Measurements from ENCODE around the gene HELZ2. TPM values are rescaled to one million over a fixed set of nuclear protein-coding genes. Genes with fewer than 3 reads are reported as not detected.

Gene HELZ2
- total RNA-seq, 1 experiment from 2014 or later: 135 TPM

DNA sequence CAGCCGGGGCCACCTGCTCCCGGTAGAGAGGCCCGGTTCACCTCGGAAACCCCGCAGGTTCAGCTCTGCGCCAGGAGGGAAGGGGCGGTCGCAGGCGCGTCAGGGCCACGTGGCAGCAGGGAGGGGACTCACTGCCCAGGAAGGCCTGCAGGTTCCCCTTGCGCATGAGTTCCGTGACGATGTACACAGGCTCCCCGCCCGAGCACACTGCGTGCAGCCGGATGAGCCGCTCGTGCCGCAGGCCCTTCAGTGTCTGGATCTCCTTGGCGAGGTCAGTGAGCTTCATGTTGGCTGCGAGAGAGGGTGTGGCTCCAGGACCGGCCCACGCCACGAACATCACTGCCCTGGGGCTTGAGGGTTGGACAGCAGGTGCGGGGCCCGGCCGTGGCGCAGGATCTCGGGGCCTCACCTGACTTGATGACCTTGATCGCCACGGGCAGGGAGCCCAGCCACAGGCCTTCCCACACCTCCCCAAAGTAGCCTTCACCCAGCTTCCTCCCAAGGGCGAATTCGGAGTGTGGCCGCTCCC, 31.9 kb downstream of the HELZ2 start:
- no TSS peak for BruUV-seq (replicated peaks)
- TF ChIP-seq, protein P1, sequence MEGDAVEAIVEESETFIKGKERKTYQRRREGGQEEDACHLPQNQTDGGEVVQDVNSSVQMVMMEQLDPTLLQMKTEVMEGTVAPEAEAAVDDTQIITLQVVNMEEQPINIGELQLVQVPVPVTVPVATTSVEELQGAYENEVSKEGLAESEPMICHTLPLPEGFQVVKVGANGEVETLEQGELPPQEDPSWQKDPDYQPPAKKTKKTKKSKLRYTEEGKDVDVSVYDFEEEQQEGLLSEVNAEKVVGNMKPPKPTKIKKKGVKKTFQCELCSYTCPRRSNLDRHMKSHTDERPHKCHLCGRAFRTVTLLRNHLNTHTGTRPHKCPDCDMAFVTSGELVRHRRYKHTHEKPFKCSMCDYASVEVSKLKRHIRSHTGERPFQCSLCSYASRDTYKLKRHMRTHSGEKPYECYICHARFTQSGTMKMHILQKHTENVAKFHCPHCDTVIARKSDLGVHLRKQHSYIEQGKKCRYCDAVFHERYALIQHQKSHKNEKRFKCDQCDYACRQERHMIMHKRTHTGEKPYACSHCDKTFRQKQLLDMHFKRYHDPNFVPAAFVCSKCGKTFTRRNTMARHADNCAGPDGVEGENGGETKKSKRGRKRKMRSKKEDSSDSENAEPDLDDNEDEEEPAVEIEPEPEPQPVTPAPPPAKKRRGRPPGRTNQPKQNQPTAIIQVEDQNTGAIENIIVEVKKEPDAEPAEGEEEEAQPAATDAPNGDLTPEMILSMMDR (IDR thresholded peaks at IDR 0.05; ENCODE audit: unreplicated experiment): no peak
- CTCF ChIA-PET: interaction anchor here (0.7 kb wide), 1 partner anchor 178 kb away, joined by 4 read pairs; no protein-coding TSS in a partner anchor
- H3K27ac Mint-ChIP-seq (ENCODE audit: unreplicated experiment): no peak overlapping the region
- H3K9me3 Mint-ChIP-seq (ENCODE audit: low read depth, unreplicated experiment): no peaks in the 10 kb centered on the region
- H3K4me1 Mint-ChIP-seq (ENCODE audit: low read depth, unreplicated experiment): peaks cover 49% of the 10 kb centered on the region
- peaks cover 27% of the 10 kb centered on the region for H3K36me3 Mint-ChIP-seq (ENCODE audit: insufficient read depth, unreplicated experiment)
- H3K4me3 Mint-ChIP-seq (ENCODE audit: low read depth, unreplicated experiment): no peak overlapping the region
- no peak for DNase-seq
- intact Hi-C loops (cut with micrococcal nuclease; ENCODE audit: unreplicated experiment): no loop called here
- peaks cover 14% of the 10 kb centered on the region for H3K27me3 Mint-ChIP-seq (ENCODE audit: unreplicated experiment)

DNA sequence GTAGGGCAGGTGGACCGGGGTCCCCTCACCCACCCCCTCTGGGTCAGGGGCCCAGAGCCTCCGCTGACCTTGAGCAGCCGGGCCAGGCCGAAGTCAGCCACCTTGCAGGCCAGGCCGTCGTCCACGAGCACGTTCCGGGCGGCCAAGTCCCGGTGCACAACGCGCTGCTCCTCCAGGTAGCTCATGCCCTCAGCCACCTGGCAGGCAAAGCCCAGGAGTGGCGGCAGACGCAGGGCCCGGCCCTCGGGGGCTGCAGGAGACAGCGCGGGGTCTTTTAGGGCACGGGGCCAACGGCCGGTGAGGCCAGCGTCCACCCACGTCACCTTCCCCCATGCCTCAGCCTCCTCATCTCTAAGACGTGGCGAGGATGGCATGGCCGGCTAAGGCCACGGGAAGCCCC, 32.7 kb downstream of the HELZ2 start:
- DNase-seq: no peak
- CTCF ChIA-PET: no interaction called here
- Mint-ChIP-seq H3K9me3 (ENCODE audit: low read depth, unreplicated experiment) (no peaks in the 10 kb centered on the region), H3K4me3 (ENCODE audit: low read depth, unreplicated experiment) (no peak overlapping the region), H3K27ac (ENCODE audit: unreplicated experiment) (no peak overlapping the region), H3K27me3 (ENCODE audit: unreplicated experiment) (peaks cover 14% of the 10 kb centered on the region), H3K4me1 (ENCODE audit: low read depth, unreplicated experiment) (peaks cover 56% of the 10 kb centered on the region), H3K36me3 (ENCODE audit: insufficient read depth, unreplicated experiment) (peaks cover 35% of the 10 kb centered on the region)
- no TSS peak for BruUV-seq (replicated peaks)
- intact Hi-C loops (cut with micrococcal nuclease; ENCODE audit: unreplicated experiment): no loop called here
- TF ChIP-seq, protein P1 (IDR thresholded peaks at IDR 0.05; ENCODE audit: unreplicated experiment): no peak

DNA sequence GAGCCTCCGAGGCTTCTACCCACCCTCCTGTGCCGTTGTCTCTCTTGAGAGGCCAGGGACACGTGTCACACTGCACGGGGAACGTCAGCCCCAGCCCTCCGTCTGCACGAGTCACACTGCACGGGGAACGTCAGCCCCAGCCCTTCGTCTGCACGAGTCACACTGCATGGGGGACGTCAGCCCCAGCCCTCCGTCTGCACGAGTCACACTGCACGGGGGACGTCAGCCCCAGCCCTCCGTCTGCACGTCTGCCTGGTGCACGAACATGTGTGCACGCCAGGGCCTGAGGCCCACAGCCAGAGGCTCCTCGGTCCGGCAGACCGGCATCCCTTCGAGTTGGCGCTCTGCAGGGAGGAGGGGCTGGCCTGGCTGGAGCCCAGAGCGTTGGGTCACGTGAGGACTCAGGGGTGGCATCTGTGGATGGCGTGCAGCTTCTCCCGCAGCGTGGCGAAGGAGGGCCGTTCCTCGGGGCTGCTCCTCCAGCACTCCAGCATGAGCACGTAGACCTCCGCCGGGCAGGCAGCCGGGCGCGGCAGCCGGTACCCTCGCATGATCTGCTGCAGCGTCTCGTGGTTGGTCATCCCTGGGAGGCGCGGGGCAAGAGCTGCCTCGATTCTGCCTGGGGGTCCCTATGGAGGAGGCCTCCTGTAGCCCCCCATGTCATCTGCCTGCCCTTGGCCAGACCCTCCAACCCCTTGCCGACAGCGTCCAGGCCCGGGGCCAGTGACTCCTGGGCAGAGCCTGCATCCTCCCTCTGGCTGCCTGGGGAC, 33.4 kb downstream of the HELZ2 start:
- Mint-ChIP-seq H3K9me3 (ENCODE audit: low read depth, unreplicated experiment) (no peaks in the 10 kb centered on the region), H3K36me3 (ENCODE audit: insufficient read depth, unreplicated experiment) (peaks cover 38% of the 10 kb centered on the region), H3K4me1 (ENCODE audit: low read depth, unreplicated experiment) (peaks cover 59% of the 10 kb centered on the region), H3K4me3 (ENCODE audit: low read depth, unreplicated experiment) (no peak overlapping the region), H3K27me3 (ENCODE audit: unreplicated experiment) (peaks cover 14% of the 10 kb centered on the region), H3K27ac (ENCODE audit: unreplicated experiment) (no peak overlapping the region)
- CTCF ChIA-PET: no interaction called here
- BruUV-seq (replicated peaks): no TSS peak
- TF ChIP-seq, protein P1 (IDR thresholded peaks at IDR 0.05; ENCODE audit: unreplicated experiment): no peak
- intact Hi-C loops (cut with micrococcal nuclease; ENCODE audit: unreplicated experiment): no loop called here
- no peak for DNase-seq

- Mint-ChIP-seq H3K4me1 (ENCODE audit: low read depth, unreplicated experiment) (peaks cover 58% of the 10 kb centered on the region), H3K4me3 (ENCODE audit: low read depth, unreplicated experiment) (peak overlapping the region; percentile 89), H3K27ac (ENCODE audit: unreplicated experiment) (peak overlapping the region; percentile 84), H3K36me3 (ENCODE audit: insufficient read depth, unreplicated experiment) (peaks cover 45% of the 10 kb centered on the region), H3K27me3 (ENCODE audit: unreplicated experiment) (peaks cover 14% of the 10 kb centered on the region), H3K9me3 (ENCODE audit: low read depth, unreplicated experiment) (no peaks in the 10 kb centered on the region)
- TF ChIP-seq, protein P1 (IDR thresholded peaks at IDR 0.05; ENCODE audit: unreplicated experiment): no peak
- CTCF ChIA-PET: interaction anchor here (1.2 to 3.0 kb wide), 7 partner anchors 17 to 168 kb away, joined by 3 to 37 read pairs (median 18); partner anchors contain the start of genes ARFRP1, PPDPF and ZGPAT
- no peak for DNase-seq
- intact Hi-C loops (cut with micrococcal nuclease; ENCODE audit: unreplicated experiment): loop anchor here (2.0 to 5.0 kb wide), 5 partner anchors 38 to 433 kb away; partner anchors contain the start of genes GMEB2 and TPD52L2
- no TSS peak for BruUV-seq (replicated peaks)
Measured at GRCh38 chr20:63539441-63540370, 34.3 kb downstream of the HELZ2 start.

All from Calu3 (cell line).